HG02970 (cell line): ENCODE results near the gene LCP1.
A peak's percentile ranks its signal among the peaks of the same experiment; 100 is the strongest.

Source experiments
- ATAC-seq: cut with Tn5 transposase; IDR thresholded peaks from one replicate; pipeline ENCODE4 v1.9.1; 2021; ENCODE audit warnings: mild to moderate bottlenecking, moderate library complexity, moderate number of reproducible peaks; ENCODE audit not compliant: unreplicated experiment, low FRiP score

Gene LCP1

DNA sequence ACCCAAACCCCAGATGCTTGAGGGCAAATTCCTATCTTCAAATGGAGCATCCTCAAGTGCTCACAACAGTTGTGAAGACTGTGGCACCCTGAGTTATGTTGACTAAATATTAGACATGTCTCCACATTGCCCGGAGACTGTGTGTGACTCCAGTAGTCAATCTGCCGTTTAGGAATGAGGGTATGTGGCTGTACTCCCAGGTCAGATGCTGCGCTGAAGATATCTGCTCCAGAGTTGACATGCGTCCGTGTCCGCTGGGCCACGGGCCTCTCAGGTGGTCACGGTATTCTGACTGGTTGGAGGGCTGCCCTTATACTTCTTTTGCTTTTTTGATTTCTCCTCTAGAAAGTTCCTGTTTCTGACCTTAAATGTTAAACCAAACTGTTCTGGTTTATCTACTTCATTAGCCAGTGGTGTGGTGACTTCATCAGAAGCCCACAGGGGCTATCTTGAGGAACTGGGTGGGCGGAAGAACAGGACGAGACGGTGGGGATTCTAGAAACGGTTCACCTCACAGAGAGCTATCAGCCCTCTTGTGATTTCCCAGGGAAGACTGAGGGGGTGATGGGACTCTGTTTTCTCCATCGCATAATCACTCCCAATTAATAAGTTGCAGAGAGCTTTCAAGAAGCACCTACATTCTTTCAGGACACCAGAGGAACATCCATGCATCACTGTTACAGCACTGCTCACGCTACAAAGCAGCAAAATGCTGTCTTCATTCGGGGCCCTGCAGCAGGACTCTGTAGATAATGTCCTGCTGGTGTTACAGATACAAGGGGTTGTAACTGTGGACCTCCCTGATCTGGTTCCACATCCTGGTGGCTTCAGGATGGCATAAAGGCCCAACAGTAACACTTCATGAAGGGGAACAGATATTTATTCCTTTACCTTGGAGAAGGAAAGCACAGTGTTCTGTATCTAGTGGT, 1.3 kb upstream of the LCP1 start:
- ATAC-seq = no peak

DNA sequence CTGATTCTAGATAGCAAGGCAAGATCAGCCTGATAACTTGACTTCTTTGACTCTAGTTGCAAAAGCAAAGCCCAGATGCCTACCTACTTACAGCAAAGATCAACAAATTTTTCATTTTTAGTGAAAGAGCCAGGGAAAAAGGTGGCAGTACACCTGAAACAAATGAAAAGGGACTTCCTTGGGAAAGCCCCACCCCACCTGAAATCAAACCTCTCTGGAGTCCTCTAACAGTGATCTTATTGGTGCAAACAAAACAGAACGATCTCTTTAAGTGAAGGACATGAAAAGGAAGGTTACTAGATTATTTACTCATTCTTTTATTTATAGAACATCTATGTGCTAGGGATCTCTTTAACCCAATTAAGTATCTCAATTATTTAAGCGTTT, 507 bp upstream of the LCP1 start:
- ATAC-seq = peak; percentile 10

DNA sequence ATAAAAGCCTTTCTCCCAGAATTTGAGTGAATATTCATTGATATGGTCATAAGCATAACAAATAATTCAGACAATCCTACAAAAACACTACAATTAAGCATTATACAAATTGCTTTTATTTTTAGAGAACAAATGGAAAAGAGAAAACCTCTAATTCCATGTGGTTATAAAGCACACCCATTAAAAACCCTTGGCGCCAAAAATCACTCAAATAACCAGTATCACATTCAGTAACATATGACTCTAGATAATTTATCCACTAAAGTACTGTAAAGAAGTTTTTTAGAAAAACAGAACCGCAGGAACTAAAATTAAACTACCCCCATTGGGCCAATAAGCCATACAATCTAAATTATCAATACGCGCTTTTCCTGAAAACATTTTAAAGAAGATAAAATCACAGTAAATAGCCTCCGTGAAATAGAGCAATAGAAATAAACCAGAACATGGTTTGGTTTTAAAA, 569 bp downstream of the LCP1 start:
- ATAC-seq = no peak

DNA sequence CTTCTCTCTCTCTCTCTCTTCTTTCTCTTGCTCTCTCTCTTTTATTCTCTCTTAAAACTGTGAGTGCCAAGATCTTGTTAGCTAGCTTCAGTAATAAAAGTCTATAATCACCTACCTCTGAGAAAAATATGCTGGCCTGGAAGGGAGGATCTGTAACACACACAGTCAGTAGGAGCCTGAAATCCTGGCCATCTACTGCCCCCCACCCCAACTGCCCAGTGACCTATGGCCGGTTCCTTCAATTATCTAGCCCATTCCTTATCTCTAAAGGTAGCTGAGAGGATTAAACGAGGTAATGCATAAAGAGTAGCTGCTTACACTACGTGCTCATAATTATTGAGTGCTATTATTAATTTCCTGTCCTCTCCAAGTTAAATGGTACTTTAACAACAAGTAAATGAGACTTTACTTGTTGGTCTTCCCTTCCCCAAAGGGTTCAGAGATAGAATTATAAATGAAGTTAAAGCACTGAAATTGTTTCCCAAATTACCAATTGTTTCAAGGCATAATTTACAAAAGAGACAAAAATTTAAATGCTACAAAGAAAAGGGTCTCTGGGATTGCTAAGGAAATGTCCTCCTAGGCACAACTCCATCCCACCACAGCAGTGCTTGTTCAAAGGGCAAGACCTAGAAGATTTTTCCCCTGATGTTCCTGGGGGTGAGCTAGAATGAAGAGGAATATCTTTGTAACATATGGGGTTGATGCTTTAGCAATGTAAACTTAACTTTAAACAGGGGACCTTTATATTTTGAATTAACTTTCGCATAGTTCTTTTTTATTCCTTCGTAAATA, 1.8 kb downstream of the LCP1 start:
- no peak for ATAC-seq

DNA sequence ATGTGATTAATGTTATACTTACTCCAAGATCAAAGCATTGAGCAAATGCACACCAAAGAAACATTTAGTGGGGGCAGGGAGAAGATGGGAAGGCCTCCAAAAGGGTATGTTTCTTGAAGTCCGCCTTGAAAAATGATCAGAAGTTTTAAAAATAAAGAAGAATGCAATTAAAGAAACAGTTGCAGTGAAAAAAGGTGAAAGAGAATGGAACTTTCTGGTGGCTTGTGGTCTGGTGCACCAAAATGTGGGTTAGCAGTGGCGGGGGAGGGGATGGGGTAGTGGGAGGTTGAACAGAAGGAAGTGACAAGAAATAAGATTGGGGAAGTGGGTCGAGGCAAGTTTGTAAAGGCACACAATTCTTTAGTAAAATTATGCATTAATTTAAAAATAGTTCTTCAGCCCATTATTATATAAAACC, 2.5 kb downstream of the LCP1 start:
- no peak for ATAC-seq

DNA sequence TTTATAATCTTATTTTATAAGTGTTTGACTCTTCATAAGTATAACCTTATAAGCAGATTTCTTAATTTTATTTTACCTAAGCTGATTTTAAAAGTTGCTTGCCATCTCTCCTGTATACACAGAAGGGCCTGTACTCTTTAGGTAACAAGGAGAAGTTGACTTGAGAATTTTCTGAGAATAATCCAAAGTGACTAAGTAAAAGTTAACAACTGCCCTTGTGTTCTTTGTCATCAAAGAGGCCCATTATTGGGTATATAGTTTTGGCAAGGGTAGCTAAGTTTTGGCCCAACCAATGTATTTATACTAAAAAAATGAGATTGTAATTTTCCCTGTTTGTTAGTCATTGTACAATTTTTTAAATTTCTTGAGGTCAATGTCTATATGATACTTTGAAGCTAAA, 3.2 kb downstream of the LCP1 start:
- ATAC-seq = no peak

DNA sequence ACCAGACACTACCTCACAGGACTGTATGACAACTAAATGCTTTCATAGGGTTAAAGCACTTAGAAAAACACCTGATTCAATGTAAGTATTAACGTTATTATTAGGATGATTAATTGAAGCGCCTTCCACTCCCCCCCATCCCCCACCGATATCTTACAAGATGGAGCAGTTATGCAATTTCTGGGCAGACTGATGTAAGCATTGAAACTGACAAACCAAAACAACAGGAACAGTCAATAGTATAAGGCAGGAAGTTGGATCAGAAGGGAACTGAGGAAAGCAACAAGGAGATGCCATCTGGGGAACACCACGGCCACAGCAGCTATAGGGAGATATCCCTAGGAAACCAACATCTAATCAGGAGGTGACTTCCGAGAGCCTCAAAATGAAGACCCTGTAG, 3.8 kb downstream of the LCP1 start:
- no peak for ATAC-seq

DNA sequence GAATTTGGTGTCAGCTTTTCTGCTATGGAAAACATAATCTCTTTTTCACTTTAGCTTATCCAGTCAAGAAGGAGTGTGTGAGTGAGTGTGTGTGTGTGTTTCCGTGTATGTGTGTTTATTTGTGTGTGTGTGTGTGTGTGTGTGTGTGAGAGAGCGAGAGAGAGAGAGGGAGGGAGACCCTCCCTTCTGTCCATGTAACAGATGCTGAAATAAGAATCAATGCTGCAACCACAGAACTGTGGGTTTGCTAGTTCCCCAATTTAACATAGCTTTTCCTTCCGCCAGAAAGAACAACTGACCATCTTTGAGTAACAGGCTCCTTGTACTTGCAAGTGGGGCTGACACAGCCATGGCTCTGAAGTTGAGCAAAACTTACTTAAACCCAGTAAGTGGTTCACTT, 5.2 kb downstream of the LCP1 start:
- no peak for ATAC-seq

DNA sequence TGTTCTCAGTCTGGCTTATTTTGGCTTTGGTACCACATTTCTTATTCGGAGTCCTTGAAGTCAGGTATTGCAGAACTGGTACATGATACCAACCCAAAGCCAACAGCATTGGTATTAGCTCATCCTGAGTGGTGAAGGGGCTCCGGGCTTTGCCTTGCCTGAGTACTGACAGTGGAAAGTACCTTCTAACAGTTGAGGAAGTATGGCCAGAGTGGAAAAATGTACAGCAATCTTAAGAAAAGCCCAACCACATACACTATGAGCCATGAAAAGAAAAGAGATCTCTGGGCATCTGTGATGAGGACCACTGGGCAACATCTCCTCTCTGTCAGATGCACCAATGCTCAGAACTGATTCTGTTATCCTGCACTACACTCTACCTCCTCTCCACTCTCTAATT, 8.3 kb downstream of the LCP1 start:
- ATAC-seq = no peak

DNA sequence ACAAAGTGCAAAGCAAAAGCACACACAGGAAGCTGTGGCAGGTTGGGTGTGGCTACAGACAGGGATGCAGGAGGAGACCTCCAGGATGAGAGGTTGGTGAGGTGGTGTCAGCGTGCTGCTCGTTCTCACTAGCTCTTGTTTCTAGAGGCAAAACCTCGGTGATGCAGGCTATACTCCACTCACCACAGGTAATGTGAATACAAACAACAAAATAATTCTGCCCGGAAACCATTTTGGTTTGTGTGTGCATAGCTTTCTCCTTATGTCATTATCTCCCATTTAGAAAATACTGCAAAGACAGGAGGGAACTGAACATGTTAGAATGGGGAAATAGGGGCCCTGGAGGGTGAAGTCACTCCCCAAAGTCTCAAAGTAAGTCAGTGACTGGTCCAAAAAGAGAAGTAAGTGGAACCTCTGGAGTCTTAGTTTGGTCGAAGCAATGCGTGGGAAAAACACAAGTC, 9.4 kb downstream of the LCP1 start:
- ATAC-seq = no peak

DNA sequence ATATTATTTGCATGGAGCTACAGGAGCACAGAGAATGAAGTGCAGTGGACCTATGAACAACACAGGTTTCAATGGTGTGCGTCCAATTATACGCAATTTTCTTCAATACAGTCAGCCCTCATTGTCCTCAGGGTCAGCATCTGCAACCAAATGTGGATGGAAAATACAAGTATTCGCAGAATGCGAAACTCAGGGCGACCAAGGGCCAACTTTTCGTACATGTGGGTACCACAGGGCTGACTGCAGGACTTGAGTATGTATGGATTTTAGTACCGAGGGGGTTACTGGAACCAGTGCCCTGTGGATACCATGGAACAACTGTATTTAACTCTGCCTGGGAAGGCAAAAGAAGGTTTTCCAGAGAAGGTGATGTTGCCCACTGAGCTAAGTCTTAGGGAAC, 10.2 kb downstream of the LCP1 start:
- ATAC-seq = no peak

DNA sequence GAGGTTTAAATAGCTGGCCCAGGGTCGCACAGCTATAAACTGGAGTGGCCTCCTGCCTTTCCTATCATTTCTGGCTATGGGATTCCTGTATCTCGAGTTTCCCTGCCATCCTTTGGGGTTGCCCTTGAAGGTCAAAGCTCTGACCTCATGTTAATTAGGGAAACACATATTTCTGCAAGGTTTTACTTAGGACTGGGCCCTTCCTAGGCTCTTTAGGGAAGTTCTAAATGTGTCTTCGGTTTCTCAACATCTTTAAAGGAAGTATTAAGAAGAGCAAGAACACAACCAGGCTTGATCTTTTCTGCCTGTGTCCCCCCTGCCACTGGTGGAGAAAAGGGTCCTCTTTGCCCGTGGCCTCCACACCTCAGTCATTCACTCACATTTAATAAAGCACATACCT, 10.8 kb downstream of the LCP1 start:
- ATAC-seq = no peak

DNA sequence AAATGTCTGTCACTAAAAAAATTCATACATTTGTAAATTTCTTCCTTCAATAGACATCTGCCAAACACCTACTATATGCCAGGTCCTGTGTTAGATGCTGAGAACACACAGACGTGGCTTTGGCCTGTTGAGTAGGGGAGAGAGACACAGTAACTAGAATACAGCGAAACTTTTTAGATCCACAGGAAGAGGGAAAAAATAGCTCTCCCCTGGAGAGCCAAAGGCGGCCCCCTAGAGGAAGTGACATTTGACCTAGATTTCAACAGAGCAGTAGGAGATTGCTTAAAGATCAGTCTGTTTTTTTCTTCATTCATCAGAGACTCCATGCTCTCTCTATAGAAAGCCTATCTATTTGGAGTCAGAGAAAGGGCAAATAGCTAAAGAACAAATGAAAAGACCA, 11.3 kb downstream of the LCP1 start:
- ATAC-seq = no peak

DNA sequence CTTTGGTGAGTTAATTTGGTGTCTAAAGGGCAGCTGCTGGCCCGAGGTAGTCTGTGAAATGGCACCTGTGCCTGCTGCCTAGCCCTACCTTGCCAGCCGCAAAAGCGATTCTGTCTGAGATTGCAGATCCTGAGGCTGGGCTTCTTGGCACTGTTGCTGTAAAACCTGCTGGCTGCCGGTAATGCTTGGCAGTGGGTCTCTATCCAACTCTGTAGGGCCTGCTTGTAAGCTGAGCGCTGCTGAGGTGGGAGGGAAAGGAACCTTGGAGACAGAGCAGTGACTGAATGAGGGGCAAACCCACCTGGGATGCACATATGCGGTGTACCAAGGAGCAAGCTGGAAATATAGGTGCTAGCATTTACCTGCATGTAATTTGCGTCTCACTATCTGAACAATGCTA, 11.7 kb downstream of the LCP1 start:
- no peak for ATAC-seq

DNA sequence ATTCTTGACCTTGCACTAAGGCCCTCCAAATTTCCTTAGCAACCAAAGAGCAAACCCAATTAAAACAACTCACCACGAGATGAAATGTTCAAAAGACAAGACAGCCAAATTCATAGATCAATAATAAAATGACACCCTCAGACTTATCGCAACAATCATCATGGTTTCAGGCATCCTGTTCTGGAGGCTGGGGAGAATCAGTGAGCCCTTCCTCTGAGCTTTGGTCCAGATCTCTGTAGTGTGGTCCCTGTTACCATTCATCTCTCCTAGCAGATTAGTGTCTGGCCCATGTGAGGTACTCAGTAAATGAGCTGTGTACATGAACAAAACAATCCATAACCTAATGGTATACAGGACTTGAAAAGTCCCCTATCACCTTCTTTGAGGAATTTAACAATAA, 12.2 kb downstream of the LCP1 start:
- no peak for ATAC-seq

DNA sequence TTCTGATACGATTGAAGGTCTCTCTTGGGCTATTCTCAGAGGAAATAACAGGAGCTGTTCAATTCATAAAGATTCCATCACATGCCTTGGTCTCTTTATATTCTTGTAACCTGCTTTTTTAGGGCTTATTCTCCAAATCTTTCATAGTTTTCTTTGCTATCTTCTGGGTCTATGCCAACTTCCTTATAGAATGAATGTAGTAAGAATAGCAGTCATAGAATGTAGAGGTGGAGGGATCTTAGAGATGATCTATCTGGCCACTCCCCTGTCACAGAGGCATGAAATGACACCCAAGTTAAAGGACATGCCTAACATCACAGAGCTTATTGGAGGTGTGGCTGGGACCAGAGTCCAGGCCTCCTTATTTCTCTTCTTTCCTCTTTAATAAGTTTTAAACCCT, 13.2 kb downstream of the LCP1 start:
- no peak for ATAC-seq

DNA sequence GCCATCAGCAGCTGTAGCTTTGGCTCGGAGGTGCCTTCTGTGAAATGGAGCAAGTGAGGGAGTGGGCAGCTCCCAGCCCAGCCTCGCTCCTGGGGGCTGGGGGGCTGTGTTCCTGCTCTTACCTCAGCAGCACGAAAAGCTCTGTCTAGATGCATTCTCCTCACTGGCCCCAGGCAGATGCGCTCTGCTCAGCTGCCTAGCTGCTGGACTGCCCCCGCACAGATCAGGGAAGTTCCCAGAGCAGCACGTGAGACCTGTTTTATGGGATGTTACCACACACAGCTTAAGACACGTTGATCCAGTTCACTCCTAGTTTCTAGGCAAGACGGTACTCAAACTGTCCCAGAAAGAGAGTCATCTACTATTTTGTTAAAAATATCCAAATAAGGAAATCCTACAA, 13.6 kb downstream of the LCP1 start:
- no peak for ATAC-seq

DNA sequence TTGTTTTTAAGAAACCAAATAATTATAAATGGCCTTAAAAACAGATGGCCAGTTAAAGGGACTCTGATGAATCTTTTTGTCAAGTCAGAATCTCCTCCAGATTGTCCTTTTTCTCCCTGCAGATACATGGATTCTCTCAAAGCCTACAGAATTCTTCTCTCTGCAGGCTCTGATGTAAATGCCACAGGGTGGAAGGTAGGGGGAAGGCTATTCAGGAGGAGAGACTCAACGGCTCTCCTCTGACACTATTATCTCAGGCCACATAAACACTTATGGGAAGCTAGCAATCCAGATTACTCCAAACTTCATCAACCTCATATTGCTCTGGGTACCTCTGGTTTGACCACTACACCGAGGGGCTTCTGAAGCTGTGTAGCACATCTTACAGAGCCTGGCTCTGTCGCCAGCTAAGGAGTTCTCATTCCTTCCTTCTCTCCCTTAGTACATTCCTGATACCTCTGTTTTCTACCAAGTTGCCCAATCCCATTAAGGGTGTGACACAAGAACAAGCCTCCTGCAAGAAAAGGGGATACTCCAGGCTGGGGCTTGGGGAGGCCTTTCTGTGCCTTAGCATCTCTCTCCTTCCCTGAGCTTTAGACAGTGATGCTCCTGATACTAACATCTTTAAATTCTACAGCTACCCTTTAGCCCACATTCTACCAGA, 14.9 kb downstream of the LCP1 start:
- ATAC-seq = no peak

DNA sequence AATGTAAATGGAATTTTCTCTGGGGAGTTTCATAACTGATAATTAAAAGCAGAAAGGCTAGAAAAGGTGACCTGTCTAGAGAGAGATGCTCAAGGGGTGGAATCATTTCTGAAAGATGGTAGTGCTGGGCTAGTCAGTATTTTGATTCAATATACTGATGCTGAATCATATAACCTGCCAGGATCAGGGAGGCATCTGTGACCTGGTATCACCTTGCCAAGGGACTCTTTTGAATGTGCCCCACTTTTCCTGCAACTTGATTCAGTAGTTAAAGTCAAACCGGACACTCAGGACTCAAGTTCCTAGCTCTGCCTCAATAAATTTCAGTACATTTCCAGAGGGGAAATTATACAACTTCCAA, 15.8 kb downstream of the LCP1 start:
- ATAC-seq = no peak

DNA sequence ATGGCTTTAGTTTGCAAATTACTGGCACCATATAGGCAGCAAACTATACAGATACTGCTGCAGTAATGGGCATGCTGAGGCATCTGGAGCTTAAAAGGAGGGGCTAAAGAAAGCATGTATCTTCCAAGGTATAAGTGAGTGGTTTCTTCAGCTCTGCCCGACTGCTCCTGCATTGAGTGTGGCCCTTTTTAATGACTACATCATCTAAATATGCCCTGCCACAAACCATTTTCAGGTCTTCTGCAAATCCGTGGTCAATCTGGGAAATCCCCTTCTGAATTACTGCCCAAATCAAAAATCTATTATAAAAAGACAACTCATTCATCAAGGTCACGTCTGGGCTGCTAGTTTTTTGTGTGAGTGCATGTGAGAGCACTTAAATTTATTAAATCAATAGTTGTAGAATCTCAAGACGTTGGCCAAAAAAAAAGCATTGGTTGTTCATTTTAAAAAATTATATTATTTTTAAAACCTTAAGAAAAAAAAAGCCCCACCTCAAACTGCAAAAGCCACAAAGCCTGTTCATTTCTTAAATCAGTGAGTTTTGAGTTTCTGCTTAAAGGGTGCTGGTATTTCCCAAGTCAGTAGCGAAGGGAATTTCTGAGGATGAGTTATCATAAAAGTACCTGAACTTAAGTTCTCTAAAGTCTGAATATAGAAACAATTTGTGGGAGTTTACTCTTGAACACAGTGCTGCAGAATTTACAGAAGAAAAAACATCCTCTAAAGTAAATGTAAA, 16.3 kb downstream of the LCP1 start:
- ATAC-seq = no peak
